Rectal smooth muscle tissue (tissue), 1 donor: ENCODE data around the gene SPSB2.
"Not testable (repeated sequence)": the region's sequence is repeated elsewhere in the genome, so short reads cannot be mapped to it uniquely, and the experiment has no call there.

Source experiments
- H3K27ac ChIP-seq: one replicate; pipeline ENCODE4 v1.7.0; 2013; ENCODE audit warnings: low read depth, low read length, inconsistent platforms
- H3K27me3 ChIP-seq: one replicate; pipeline ENCODE4 v1.7.0; 2013; ENCODE audit warnings: low read length; ENCODE audit not compliant: control insufficient read depth, insufficient read depth
- H3K36me3 ChIP-seq: one replicate; pipeline ENCODE4 v1.7.0; 2013; ENCODE audit warnings: low read length; ENCODE audit not compliant: control insufficient read depth, insufficient read depth
- H3K4me1 ChIP-seq: one replicate; pipeline ENCODE4 v1.7.0; 2013; ENCODE audit warnings: low read length; ENCODE audit not compliant: control insufficient read depth, insufficient read depth
- H3K4me3 ChIP-seq: one replicate; pipeline ENCODE4 v1.7.0; 2013; ENCODE audit warnings: low read length
- H3K9ac ChIP-seq: one replicate; pipeline ENCODE4 v1.7.0; 2013; ENCODE audit warnings: low read length

Gene SPSB2

DNA sequence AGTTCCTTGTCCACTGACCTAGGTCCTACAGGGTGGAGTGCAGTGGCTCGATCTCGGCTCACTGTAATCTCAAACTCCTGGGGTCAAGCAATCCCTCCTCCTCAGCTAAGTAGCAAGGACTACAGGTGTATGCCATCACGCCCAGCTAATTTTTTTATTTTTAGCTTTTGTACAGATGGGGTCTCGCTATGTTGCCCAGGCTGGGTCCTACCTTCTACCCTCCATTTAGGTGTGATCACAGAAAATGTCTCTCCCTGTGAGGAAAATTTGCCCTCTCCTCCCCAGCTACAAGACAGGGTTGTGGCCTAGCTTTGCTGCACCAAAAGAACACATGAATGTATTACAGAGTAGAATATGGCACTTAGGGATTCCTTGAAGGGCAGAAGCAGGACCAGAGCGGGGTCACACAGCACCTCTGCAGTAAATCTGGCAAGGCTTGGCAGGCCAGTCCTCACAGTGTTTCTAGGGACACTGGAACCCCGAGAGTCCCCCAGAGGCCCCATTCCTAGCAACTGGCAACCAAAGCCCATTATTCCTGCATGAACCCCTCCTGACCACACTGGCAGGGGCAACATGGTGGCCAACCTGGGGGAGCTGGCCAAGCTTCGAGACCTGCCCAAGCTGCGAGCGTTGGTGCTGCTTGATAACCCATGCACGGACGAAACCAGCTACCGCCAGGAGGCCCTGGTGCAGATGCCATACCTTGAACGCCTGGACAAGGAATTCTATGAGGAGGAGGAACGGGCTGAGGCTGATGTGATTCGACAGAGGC lies 39.2 kb upstream of the SPSB2 start:
- Histone ChIP-seq H3K27ac (no peak overlapping the region), H3K36me3 (no peaks in the 10 kb centered on the region), H3K27me3 (no peaks in the 10 kb centered on the region), H3K4me3 (no peak overlapping the region), H3K9ac (no peak overlapping the region), H3K4me1 (peaks cover 8% of the 10 kb centered on the region)

DNA sequence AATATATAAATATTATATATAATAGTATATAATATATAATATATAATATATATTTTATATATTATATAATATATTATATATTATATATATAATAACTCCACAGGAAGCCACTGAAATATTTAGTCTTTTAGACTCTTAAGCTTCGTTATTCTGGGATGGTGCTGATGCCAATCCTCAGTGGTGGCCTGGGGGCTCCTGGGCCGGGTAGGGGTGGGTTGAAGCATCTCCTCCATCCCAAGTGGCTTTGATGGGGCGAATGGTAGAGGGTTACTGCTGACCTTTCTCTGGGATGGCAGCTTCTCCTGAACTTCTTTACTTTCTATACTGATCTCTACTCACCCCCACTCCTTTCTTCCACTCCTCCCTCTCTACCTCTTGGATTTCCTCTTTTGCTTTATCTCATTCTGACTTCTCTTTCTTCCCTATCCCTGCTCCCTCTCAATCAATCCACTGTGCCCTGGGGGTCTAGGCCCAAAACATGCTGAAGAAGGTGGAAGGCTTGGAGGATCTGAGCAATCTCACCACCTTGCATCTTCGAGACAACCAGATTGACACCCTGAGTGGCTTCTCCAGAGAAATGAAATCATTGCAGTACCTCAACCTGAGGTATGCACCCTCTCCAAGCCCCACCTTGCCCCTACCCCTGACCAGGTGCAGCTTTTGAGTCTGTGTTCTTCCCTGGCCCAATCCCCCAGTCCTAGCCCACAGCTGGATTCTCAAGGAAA lies 36.5 kb upstream of the SPSB2 start:
- H3K36me3 ChIP-seq, result no peaks in the 10 kb centered on the region
- no peak overlapping the region for H3K27ac ChIP-seq
- no peak overlapping the region for H3K9ac ChIP-seq
- H3K27me3 ChIP-seq, result no peaks in the 10 kb centered on the region
- no peak overlapping the region for H3K4me3 ChIP-seq
- peaks cover 9% of the 10 kb centered on the region for H3K4me1 ChIP-seq

DNA sequence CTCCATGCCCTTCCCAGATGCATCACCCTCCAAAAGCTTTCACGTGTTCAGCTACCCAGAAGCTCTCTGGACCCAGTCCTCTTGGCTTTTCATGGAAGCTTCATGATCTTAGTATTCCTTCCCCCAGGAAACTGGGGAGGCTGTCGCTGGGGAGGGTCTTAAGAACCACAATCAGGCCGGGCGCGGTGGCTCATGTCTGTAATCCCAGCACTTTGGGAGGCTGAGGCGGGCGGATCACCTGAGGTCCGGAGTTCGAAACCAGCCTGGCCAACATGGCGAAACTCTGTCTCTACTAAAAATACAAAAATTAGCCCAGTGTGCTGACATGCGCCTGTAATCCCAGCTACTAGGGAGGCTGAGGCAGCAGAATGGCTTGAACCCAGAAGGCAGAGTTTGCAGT lies 35.0 kb upstream of the SPSB2 start:
- H3K9ac ChIP-seq, H3K4me3 ChIP-seq, H3K27me3 ChIP-seq, H3K36me3 ChIP-seq, H3K4me1 ChIP-seq, H3K27ac ChIP-seq: not testable (repeated sequence)

DNA sequence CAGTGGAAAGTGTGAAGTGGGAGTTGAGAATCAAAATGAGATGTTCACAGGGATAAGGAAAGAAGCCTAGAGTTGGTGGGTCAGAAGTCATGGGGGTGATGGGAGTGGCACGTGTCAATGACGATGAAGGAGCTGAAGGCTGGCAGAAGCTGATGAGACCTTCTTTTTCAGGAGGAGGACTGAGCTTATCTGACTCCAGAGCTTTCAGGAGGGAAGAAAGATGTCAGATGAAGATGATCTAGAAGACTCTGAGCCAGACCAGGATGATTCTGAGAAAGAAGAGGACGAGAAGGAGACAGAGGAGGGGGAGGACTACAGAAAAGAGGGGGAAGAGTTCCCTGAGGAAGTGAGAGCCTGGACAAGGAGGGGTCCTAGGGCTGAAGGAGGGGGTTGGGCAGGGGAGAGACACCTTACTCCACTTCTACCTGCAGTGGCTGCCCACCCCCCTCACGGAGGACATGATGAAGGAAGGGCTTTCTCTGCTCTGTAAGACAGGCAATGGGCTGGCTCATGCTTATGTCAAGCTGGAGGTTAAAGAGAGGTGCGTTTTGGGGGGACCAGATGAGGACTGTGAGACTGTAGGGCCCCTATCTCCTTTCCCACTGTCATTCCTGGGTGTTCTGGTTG lies 32.4 kb upstream of the SPSB2 start:
- H3K36me3 ChIP-seq, result no peaks in the 10 kb centered on the region
- peak overlapping the region; percentile 99 for H3K4me3 ChIP-seq
- no peak overlapping the region for H3K27ac ChIP-seq
- H3K9ac ChIP-seq, result no peak overlapping the region
- peaks cover 8% of the 10 kb centered on the region for H3K4me1 ChIP-seq
- no peaks in the 10 kb centered on the region for H3K27me3 ChIP-seq

DNA sequence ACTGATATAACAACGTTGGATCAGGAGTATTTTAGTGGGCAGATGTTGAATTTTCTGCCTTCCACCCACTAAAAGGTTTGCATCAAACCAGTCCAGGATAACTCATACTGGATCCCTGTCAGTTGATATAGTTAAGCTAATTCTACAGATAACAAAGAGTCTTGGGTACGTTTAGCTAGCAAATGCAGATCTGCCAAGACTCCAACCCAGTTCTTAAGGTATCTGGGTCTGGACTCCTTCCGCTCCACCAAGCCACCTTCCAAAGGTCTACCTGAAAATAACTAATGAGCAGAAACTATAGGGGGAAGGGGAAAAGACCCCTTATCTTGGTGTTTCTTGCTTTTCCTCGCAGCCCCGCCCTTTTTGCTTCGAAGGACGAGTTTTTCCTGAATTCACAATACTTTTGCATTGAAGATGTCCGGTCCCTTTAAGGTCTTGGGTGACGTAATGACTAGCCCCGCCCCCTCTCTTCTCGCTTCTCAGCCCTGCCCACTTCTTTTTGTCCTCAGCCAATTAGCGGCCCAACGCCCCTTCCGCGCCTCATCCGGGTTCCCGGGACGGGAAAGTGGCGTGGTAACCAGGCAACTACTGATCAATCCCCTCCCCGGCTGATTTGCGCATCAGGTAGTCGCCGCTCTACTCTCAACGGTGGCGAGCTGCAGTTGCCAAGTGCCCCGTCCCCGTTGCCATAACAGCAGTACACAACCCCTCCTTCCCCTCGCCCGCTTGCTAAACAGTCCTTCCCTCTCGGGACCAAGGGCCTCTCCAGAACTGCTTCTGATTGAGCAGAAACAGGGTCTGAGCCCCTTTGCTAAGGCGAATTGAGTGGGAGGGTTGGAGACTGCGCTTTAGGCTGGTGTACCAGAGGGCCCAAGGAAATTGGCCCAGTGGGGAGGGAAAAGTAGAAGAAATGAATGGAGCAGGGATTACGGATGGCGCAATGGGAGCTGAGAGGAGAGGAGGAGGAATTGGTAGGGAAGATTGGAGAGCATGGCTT lies 31.5 kb upstream of the SPSB2 start, which contains the start of gene LRRC23:
TSS of gene LRRC23 (plus strand) at position 543 of the 997 bp plus-strand sequence. CDS start 812 bp downstream, outside the sequence.
- peak within 1 kb of the TSS; percentile 75 for H3K27ac ChIP-seq
- peak within 1 kb of the TSS; percentile 99 for H3K4me3 ChIP-seq
- no peaks in the 10 kb centered on the region for H3K27me3 ChIP-seq
- no peaks in the 10 kb centered on the region for H3K36me3 ChIP-seq
- peaks cover 8% of the 10 kb centered on the region for H3K4me1 ChIP-seq
- peak within 1 kb of the TSS; percentile 78 for H3K9ac ChIP-seq

DNA sequence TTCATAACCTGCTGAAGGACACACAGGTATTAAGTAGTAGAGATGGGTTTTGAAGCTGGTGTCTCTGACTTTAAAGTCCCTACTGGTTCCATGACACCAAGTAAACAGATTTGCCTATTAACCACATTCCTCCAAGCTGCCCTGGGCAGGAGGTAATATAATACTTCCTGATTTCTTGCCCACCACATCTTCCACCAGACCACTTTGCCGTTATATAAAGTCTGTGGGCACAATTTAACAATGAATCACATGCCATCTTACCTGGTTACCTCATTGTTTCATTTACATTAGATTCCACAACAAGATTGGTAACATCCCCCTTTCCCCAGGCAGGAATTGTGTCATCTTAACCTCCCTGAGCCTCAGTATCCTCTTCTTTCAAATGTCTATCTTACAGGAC lies 30.6 kb upstream of the SPSB2 start:
- Histone ChIP-seq H3K4me1 (peaks cover 8% of the 10 kb centered on the region), H3K9ac (no peak overlapping the region), H3K4me3 (no peak overlapping the region), H3K27ac (no peak overlapping the region), H3K36me3 (no peaks in the 10 kb centered on the region), H3K27me3 (no peaks in the 10 kb centered on the region)

DNA sequence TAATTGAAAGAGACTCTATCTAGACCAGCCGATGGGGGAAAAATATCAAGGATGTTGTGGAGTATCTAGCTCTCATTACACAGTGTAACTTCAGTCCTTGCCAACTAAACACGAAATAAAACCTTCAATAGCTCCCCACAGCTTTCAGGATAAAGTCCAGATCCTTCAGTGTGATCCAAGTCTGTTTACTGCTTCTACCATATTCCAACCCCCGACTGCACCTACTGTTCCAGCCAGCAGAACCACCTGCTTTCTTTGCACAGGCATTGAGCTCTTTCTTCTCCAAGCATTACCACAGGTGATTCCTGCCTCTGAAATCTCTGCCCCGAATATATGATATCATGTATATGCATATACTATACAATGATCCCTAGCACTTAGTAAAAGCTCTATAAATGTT lies 29.3 kb upstream of the SPSB2 start:
- no peaks in the 10 kb centered on the region for H3K27me3 ChIP-seq
- H3K4me1 ChIP-seq, result peaks cover 8% of the 10 kb centered on the region
- H3K36me3 ChIP-seq, result no peaks in the 10 kb centered on the region
- H3K4me3 ChIP-seq, result no peak overlapping the region
- no peak overlapping the region for H3K27ac ChIP-seq
- H3K9ac ChIP-seq, result no peak overlapping the region

DNA sequence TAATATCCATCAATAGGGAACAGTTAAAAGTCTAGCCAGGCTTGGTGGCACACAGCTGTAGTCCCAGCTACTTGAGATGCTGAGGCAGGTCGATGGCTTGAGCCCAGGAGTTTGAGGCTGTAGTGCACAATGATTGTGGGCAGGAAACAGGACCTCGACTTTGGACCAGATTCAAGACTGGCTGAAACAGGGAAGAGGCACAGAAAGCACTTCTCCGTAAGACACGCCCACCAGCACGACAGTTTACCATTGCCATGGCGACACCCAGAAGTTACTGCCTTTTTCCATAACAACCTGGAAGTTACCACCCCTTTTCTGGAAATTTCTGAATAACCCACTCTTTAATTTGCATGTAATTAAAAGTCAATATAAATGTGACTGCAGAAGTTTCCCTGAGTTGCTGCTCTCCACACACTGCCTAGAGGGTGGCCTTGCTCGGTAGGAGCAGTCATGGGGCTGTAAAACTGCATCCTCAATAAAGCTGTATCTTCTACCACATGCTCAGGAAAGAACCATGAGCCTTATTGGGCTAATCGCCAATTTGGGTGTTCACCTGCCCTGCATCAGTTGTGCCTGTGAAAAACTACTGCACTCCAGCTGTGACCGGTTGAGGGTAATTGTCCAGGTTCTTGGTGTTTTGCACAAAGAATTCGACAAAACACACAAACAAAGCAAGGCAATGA lies 26.9 kb upstream of the SPSB2 start:
- no peak overlapping the region for H3K4me3 ChIP-seq
- no peaks in the 10 kb centered on the region for H3K27me3 ChIP-seq
- no peak overlapping the region for H3K9ac ChIP-seq
- H3K27ac ChIP-seq, result no peak overlapping the region
- H3K4me1 ChIP-seq, result peaks cover 4% of the 10 kb centered on the region
- no peaks in the 10 kb centered on the region for H3K36me3 ChIP-seq

DNA sequence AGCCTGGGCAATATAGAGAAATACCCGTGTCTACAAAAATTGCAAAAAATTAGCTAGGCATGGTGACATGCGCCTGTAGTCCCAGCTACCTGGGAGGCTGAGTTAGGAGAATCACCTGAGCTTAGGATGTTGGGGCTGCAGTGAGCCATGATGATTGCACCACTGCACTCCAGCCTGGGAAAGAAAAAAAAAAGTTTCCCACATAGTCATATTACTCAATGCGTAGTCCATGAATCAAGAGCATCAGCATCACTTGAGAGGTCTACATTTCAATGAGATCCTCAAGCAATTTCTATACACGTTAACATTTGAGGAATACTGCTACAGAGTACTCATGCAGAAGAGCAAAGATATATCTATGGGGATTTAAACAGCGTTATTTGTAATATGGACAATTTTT lies 26.3 kb upstream of the SPSB2 start:
- Histone ChIP-seq H3K27ac (no peak overlapping the region), H3K27me3 (no peaks in the 10 kb centered on the region), H3K4me1 (peaks cover 2% of the 10 kb centered on the region), H3K4me3 (no peak overlapping the region), H3K9ac (no peak overlapping the region), H3K36me3 (no peaks in the 10 kb centered on the region)

DNA sequence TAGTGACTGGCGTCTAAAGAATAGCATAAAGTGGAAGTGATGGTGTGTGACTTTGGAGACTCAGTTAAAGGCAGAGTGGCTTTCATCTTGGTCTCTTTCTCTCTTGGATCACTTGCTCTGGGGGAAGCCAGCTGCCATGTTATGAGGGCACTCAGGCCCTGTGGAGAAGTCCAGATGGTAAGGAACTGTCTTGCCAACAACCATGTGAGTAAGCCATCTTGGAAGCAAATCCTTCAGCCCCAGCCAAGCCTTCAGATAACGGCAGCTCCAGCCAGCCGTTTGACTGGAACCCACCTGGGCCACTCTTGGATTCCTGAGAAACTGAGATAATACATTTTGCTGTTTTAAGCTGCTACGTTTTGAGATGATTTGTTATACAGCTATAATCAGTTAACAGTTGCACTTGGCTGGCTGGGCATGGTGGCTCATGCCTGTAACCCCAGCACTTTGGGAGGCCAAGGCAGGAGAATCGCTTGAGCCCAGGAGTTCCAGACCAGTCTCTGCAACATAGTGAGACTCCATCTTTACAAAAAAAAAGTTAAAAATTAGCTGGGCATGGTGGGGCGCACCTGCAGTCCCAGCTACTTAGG lies 23.8 kb upstream of the SPSB2 start:
- no peak overlapping the region for H3K27ac ChIP-seq
- H3K36me3 ChIP-seq, result no peaks in the 10 kb centered on the region
- no peak overlapping the region for H3K4me3 ChIP-seq
- no peaks in the 10 kb centered on the region for H3K27me3 ChIP-seq
- H3K9ac ChIP-seq, result no peak overlapping the region
- no peaks in the 10 kb centered on the region for H3K4me1 ChIP-seq

DNA sequence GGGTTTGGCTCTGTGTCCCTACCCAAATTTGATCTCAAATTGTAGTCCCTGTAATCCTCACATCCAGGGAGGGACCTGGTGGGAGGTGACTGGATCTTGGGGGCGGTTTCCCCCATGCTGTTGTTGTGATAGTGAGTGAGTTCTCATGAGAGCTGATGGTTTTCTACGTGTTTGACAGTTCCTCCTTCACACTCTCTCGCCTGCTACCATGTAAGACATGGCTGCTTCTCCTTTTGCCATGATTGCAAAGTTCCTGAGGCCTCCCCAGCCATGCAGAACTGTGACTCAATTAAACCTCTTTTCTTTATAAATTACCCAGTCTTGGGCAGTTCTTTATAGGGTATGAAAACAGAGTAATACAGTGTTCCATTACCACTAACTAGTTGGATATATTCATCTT lies 21.2 kb upstream of the SPSB2 start:
- Histone ChIP-seq H3K4me3 (no peak overlapping the region), H3K27ac (no peak overlapping the region), H3K27me3 (no peaks in the 10 kb centered on the region), H3K36me3 (no peaks in the 10 kb centered on the region), H3K4me1 (no peaks in the 10 kb centered on the region), H3K9ac (no peak overlapping the region)
